ENCODE measurements around the gene LPCAT4. TPM values are rescaled to one million over a fixed set of nuclear protein-coding genes. Genes with fewer than 3 reads are reported as not detected.

The LPCAT4 gene, protein sequence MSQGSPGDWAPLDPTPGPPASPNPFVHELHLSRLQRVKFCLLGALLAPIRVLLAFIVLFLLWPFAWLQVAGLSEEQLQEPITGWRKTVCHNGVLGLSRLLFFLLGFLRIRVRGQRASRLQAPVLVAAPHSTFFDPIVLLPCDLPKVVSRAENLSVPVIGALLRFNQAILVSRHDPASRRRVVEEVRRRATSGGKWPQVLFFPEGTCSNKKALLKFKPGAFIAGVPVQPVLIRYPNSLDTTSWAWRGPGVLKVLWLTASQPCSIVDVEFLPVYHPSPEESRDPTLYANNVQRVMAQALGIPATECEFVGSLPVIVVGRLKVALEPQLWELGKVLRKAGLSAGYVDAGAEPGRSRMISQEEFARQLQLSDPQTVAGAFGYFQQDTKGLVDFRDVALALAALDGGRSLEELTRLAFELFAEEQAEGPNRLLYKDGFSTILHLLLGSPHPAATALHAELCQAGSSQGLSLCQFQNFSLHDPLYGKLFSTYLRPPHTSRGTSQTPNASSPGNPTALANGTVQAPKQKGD
- total RNA-seq, result 9.9 and 14.5 TPM in 2 replicates

DNA sequence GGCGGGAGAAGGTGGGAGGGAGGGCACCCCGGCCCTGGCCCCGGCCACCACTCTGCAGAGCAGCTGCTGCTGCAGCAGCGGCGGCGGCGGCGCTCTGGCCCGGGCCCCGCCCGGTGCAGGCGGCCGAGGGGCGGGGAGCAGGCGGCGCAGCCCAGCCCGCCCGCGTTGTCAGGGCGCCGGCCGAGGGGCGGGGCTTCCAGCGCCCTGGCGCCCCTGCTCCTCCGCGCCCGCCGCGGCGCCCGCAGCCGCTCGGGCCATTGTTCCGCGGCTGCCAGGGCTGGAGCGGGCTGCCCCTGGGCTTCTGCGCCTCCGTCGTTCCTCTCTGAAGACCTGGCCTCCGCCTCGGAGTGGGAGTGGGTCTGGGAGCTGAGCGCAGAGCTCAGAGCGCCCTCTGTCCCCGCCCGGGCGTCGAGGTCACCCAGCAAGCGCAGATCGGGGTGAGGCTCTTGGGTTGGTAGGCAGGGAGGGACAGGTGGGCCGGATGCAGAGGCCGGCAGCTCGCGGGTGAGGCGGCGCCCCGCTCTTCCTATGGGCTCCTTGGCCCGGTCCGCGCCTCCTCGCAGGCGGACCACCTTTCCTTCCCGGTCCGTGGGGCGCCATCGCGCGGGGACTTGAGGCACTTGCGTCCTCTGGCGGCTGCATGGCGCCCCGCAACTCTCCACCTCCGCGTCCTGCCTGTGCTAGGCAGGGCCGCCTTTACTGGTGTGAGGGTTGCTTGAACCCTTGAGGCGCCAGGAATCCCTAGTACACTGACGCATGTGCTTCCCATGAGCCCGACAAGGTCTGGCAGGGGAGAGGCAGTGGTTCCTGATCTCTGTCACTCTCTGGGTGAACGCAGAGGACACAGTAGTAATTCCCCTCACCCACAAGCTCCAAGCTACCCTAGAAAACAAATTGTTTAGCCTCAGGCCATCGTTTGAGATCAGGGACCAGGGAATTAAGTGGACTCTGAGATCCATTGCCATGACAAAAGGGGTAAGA, at the start of gene LPCAT4:
Gene LPCAT4 (minus strand): TSS at position 96 of the 981 bp plus-strand sequence. CDS start 96 bp downstream, outside the sequence.

DNA sequence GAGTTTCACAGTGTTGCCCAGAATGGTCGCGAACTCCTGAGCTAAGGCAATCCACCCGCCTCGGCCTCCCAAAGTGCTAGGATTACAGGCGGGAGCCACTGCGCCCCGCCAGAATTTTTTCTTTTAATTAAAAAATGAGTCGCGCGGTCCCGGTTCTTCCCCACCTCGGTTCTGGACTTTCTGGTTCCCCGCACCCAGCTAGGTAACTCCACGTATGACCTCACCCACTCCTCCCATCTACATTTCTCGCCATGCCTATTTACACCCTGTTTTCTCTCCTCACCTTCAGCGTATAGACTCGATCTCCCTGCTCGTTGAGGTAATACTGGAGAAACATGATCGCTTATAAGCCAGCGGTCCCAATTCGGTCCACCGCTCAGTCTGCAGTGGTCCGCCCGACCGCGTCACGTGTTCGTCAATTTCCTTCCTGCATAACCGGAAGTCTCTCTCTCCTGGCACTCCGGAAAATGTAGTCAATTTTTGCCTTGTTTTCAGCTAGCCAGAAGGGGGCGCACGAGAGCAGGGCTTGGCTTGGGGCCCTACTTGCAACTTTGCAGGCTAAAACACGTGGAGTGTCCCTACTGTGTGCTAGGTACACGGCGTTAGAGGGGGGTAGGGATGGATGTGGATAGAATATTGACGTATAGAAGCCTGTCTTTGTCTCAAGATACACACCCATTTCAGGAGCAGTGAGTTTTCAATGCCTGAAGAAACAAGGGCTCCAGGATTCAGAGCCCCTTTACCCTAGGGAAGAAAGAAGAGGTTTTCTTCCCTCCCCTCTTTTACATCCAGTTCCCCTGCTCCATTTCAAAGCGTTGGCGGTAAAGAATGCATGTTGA, 24.0 kb downstream of the LPCAT4 start, which contains the start of the genes NOP10 and NUTM1:
Gene NOP10 (minus strand): TSS at position 400 of the 839 bp plus-strand sequence. CDS start 63 bp downstream, at position 337.
Gene NUTM1 (plus strand): TSS at position 579 of the 839 bp plus-strand sequence. CDS start 382 bp downstream, outside the sequence.

DNA sequence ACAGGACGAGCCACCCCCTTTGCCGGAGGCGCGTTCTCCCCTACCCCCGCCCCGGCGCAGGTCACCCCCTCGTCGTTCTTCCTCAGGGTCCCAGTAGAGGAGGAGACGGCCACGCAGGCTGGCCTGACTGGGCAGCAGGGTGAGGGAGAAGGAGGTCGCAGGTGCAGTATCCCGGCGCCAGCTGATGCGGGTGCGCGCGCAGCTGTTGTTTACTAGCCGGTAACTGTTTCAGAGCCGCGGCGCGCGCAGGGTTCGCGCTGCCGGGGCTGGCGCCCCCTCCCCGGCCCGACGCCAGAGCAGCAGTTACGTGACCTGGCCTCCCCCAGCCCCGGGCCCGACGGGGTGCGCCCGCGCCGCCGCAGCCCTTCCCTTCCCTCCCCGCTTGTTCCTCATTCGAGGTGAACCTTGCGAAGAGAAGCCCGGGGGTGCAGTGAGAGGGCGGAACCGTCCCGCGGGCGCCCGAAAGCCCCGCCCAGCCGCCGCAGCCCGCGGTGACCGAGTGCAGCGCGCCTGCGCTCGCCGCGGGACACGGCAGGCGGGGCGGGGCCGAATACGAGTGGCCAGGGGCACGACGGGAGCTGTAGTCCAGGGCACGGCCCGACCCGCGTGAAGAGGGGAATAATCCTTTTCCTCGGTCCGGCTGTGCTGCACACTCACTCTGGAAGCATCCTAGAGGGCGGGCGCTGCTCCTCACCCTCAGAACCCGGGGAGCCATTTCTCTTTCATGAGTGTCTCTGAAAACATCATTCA, 29.3 kb downstream of the LPCAT4 start, which contains the start of gene SLC12A6:
Gene SLC12A6 (minus strand): TSS at position 225 of the 750 bp plus-strand sequence. CDS start 1,101 bp downstream, outside the sequence.

Other genes with a start within 250 kb of the LPCAT4 start
- 19.9 and 32.3 TPM in 2 replicates for gene KATNBL1, start 157.1 kb downstream of the LPCAT4 start, total RNA-seq
- gene EMC4, start 142.2 kb downstream of the LPCAT4 start, total RNA-seq, result 110 and 159 TPM in 2 replicates
- 7.8 and 14.2 TPM in 2 replicates for gene SLC12A6, start 29.4 kb downstream of the LPCAT4 start, total RNA-seq
- 161 and 224 TPM in 2 replicates for gene NOP10, start 24.1 kb downstream of the LPCAT4 start, total RNA-seq
- not detected in 2 replicates for gene NUTM1, start 23.9 kb downstream of the LPCAT4 start, total RNA-seq
- gene GOLGA8A, start 70.6 kb upstream of the LPCAT4 start, total RNA-seq, result 11.6 and 15.7 TPM in 2 replicates
- 8.3 and 9.2 TPM in 2 replicates for gene GOLGA8B, start 216.5 kb upstream of the LPCAT4 start, total RNA-seq

Measured in pericardium fibroblast (primary cell).